OCI-LY1 (cell line): ENCODE results near the gene LUZP1.

Experiments
- H2AFZ ChIP-seq: fragments of 200-600 bp; sonication (generic), shearing (Covaris generic); 2 replicates; pipeline ENCODE4 v1.6.0; 2014; ENCODE audit warnings: antibody characterized with exemption, mild to moderate bottlenecking, low read length
- H3F3A ChIP-seq: fragments of 200-600 bp; sonication (generic), shearing (Covaris generic); 2 replicates; pipeline ENCODE4 v1.6.0; 2014; ENCODE audit warnings: mild to moderate bottlenecking, antibody characterized with exemption, low read length, moderate library complexity; ENCODE audit not compliant: insufficient read depth
- H3K27ac ChIP-seq: fragments of 200-600 bp; sonication (generic); 2 replicates; pipeline ENCODE4 v1.5.1; 2014; ENCODE audit warnings: low read length, mixed run types, mild to moderate bottlenecking, low read depth; ENCODE audit not compliant: poor library complexity, severe bottlenecking
- H3K27me3 ChIP-seq: fragments of 200-600 bp; sonication (generic); 2 replicates; pipeline ENCODE4 v1.6.0; 2014; ENCODE audit warnings: antibody characterized with exemption, mild to moderate bottlenecking, low read length, moderate library complexity; ENCODE audit not compliant: insufficient read depth
- H3K36me3 ChIP-seq: fragments of 200-600 bp; sonication (generic); 2 replicates; pipeline ENCODE4 v1.6.1; 2014; ENCODE audit warnings: mild to moderate bottlenecking, antibody characterized with exemption, low read length, moderate library complexity, mixed read lengths; ENCODE audit not compliant: insufficient read depth
- H3K4me1 ChIP-seq: fragments of 200-600 bp; sonication (generic); 2 replicates; pipeline ENCODE4 v1.5.1; 2014; ENCODE audit warnings: mild to moderate bottlenecking, low read length, moderate library complexity; ENCODE audit not compliant: insufficient read depth, severe bottlenecking
- H3K4me2 ChIP-seq: fragments of 200-600 bp; sonication (generic), shearing (Covaris generic); 2 replicates; pipeline ENCODE4 v1.6.1; 2014; ENCODE audit warnings: low read length
- H3K4me3 ChIP-seq: fragments of 200-600 bp; sonication (generic); 2 replicates; pipeline ENCODE4 v1.5.1; 2014; ENCODE audit warnings: low read length, low read depth, mild to moderate bottlenecking, mixed read lengths; ENCODE audit not compliant: poor library complexity, severe bottlenecking
- H3K79me2 ChIP-seq: fragments of 200-600 bp; shearing (Covaris generic); 2 replicates; pipeline ENCODE4 v1.6.1; 2016; ENCODE audit warnings: mixed run types, low read length, mixed read lengths; ENCODE audit not compliant: insufficient read depth
- H3K9ac ChIP-seq: fragments of 200-600 bp; sonication (generic), shearing (Covaris generic); 2 replicates; pipeline ENCODE4 v1.6.1; 2014; ENCODE audit warnings: mild to moderate bottlenecking, low read length, mixed read lengths
- H3K9me2 ChIP-seq: fragments of 200-600 bp; sonication (generic), shearing (Covaris generic); 2 replicates; pipeline ENCODE4 v1.6.1; 2014; ENCODE audit warnings: low read depth, mild to moderate bottlenecking, low read length, mixed read lengths
- H3K9me3 ChIP-seq: fragments of 200-600 bp; shearing (Covaris generic); 2 replicates; pipeline ENCODE4 v1.6.1; 2014; ENCODE audit warnings: low read length, mixed read lengths
- H4K20me1 ChIP-seq: fragments of 200-600 bp; sonication (generic), shearing (Covaris generic); 2 replicates; pipeline ENCODE4 v1.6.0; 2016; ENCODE audit warnings: mild to moderate bottlenecking, low read length; ENCODE audit not compliant: insufficient read depth
- CTCF ChIP-seq: fragments of 200-600 bp; sonication (generic), shearing (Covaris generic); IDR thresholded peaks from 2 replicates; pipeline ENCODE4 v1.5.1; 2017; ENCODE audit warnings: mild to moderate bottlenecking, antibody characterized with exemption, low read length, moderate library complexity, mixed read lengths
- EZH2 ChIP-seq: fragments of 200-600 bp; sonication (generic), shearing (Covaris generic); IDR thresholded peaks from 2 replicates; pipeline ENCODE4 v1.8.0; 2017; ENCODE audit warnings: borderline replicate concordance, mixed run types, mild to moderate bottlenecking, antibody characterized with exemption, low read length, moderate library complexity, mixed read lengths

Gene LUZP1

GRCh38 chr1:23125489-23125888 is 43.2 kb downstream of the LUZP1 start:
- Histone ChIP-seq H2AFZ (no peak overlapping the region), H3K9me3 (no peaks in the 10 kb centered on the region), H3F3A (no peaks in the 10 kb centered on the region), H3K27ac (no peak overlapping the region), H3K9me2 (no peaks in the 10 kb centered on the region), H3K36me3 (no peaks in the 10 kb centered on the region), H4K20me1 (no peaks in the 10 kb centered on the region), H3K4me1 (no peaks in the 10 kb centered on the region), H3K9ac (no peak overlapping the region), H3K4me3 (no peak overlapping the region), H3K79me2 (no peaks in the 10 kb centered on the region), H3K4me2 (no peak overlapping the region), H3K27me3 (no peaks in the 10 kb centered on the region)
- no peak for TF ChIP-seq EZH2
- TF ChIP-seq CTCF, result no peak

GRCh38 chr1:23124259-23125026 is 44.2 kb downstream of the LUZP1 start:
- H4K20me1 ChIP-seq, result no peaks in the 10 kb centered on the region
- no peaks in the 10 kb centered on the region for H3K9me2 ChIP-seq
- no peaks in the 10 kb centered on the region for H3K4me1 ChIP-seq
- no peak overlapping the region for H3K9ac ChIP-seq
- H3F3A ChIP-seq, result no peaks in the 10 kb centered on the region
- H3K36me3 ChIP-seq, result no peaks in the 10 kb centered on the region
- no peaks in the 10 kb centered on the region for H3K9me3 ChIP-seq
- no peak overlapping the region for H3K4me2 ChIP-seq
- H3K27me3 ChIP-seq, result no peaks in the 10 kb centered on the region
- H3K4me3 ChIP-seq, result no peak overlapping the region
- H2AFZ ChIP-seq, result no peak overlapping the region
- TF ChIP-seq CTCF (no peak), EZH2 (no peak)
- H3K27ac ChIP-seq, result no peak overlapping the region
- no peaks in the 10 kb centered on the region for H3K79me2 ChIP-seq

- TF ChIP-seq CTCF (no peak), EZH2 (no peak)
- Histone ChIP-seq H3K9me2 (no peaks in the 10 kb centered on the region), H3K27me3 (no peaks in the 10 kb centered on the region), H3K4me1 (no peaks in the 10 kb centered on the region), H4K20me1 (no peaks in the 10 kb centered on the region), H3K79me2 (no peaks in the 10 kb centered on the region), H3K4me3 (no peak overlapping the region), H3K9ac (no peak overlapping the region), H3K27ac (no peak overlapping the region), H3K4me2 (no peak overlapping the region), H2AFZ (no peak overlapping the region), H3K9me3 (no peaks in the 10 kb centered on the region), H3K36me3 (no peaks in the 10 kb centered on the region), H3F3A (no peaks in the 10 kb centered on the region)
These were observed 45.1 kb downstream of the LUZP1 start for GRCh38 chr1:23123528-23123927.
